ENCODE measurements around the gene DNAJC12.

- TF ChIP-seq, protein P1, sequence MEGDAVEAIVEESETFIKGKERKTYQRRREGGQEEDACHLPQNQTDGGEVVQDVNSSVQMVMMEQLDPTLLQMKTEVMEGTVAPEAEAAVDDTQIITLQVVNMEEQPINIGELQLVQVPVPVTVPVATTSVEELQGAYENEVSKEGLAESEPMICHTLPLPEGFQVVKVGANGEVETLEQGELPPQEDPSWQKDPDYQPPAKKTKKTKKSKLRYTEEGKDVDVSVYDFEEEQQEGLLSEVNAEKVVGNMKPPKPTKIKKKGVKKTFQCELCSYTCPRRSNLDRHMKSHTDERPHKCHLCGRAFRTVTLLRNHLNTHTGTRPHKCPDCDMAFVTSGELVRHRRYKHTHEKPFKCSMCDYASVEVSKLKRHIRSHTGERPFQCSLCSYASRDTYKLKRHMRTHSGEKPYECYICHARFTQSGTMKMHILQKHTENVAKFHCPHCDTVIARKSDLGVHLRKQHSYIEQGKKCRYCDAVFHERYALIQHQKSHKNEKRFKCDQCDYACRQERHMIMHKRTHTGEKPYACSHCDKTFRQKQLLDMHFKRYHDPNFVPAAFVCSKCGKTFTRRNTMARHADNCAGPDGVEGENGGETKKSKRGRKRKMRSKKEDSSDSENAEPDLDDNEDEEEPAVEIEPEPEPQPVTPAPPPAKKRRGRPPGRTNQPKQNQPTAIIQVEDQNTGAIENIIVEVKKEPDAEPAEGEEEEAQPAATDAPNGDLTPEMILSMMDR (IDR thresholded peaks at IDR 0.05): no peak
- TF ChIP-seq EZH2 (IDR thresholded peaks at IDR 0.05): no peak
These were observed 32.0 kb upstream of the DNAJC12 start for GRCh38 chr10:67869996-67870395.
